HepG2 (cell line): ENCODE measurements around the gene CACNA1H. TPM values are rescaled to one million over a fixed set of nuclear protein-coding genes. Genes with fewer than 3 reads are reported as not detected.

ENCODE experiments used
- ELF4 ChIP-seq: sonication (generic); formaldehyde crosslinking; IDR thresholded peaks from 2 replicates; pipeline ENCODE4 v1.5.0; 2020; ENCODE audit warnings: missing genetic modification reagents, mild to moderate bottlenecking, moderate library complexity, borderline replicate concordance
- FOXA3 ChIP-seq: IDR thresholded peaks from 2 replicates; pipeline ENCODE4 v1.6.1; 2016; ENCODE audit warnings: missing genetic modification reagents, missing compliant biosample characterization
- HBP1 ChIP-seq: IDR thresholded peaks from 2 replicates; pipeline ENCODE4 v1.6.1; 2016; ENCODE audit warnings: low read depth, control low read depth
- HES4 ChIP-seq: sonication (generic); formaldehyde crosslinking; IDR thresholded peaks from 2 replicates; pipeline ENCODE4 v1.9.0; 2021; ENCODE audit warnings: mild to moderate bottlenecking, missing genetic modification reagents, borderline replicate concordance
- SAP130 ChIP-seq: IDR thresholded peaks from 2 replicates; pipeline ENCODE4 v1.6.1; 2016; ENCODE audit warnings: low read depth
- ZBTB10 ChIP-seq: sonication (generic); formaldehyde crosslinking; IDR thresholded peaks from 2 replicates; pipeline ENCODE4 v1.4.0; 2020; ENCODE audit warnings: missing genetic modification reagents, borderline replicate concordance
- ZC3H13 ChIP-seq: sonication (generic); formaldehyde crosslinking; IDR thresholded peaks from 2 replicates; pipeline ENCODE4 v1.8.1; 2023; ENCODE audit warnings: mild to moderate bottlenecking, missing genetic modification reagents, moderate library complexity
- ZMYM3 ChIP-seq: sonication (generic); formaldehyde crosslinking; IDR thresholded peaks from 2 replicates; pipeline ENCODE4 v1.5.1; 2020; ENCODE audit warnings: mild to moderate bottlenecking, missing genetic modification reagents
- ZNF12 ChIP-seq: sonication (generic); formaldehyde crosslinking; IDR thresholded peaks from 2 replicates; pipeline ENCODE4 v1.5.0; 2020; ENCODE audit warnings: missing genetic modification reagents
- ZNF407 ChIP-seq: sonication (generic); formaldehyde crosslinking; IDR thresholded peaks from one replicate; pipeline ENCODE4 v1.5.1; 2020; ENCODE audit warnings: mild to moderate bottlenecking, missing genetic modification reagents; ENCODE audit errors: not compliant biosample characterization
- ZNF800 ChIP-seq: sonication (generic); formaldehyde crosslinking; IDR thresholded peaks from 2 replicates; pipeline ENCODE4 v1.4.0; 2020; ENCODE audit warnings: missing genetic modification reagents
- ZXDC ChIP-seq: sonication (generic); formaldehyde crosslinking; IDR thresholded peaks from 2 replicates; pipeline ENCODE4 v1.5.0; 2020; ENCODE audit warnings: mild to moderate bottlenecking, missing genetic modification reagents
- polyA plus RNA-seq, 8 experiments: library from polyadenylated mRNA; depleted of rRNA in 3 of 8; stranded (reverse) in 7 of 8; unstranded in 1 of 8; fragments of >200 nt; fragmentation: Illumina TruSeq in 4 of 8; extraction: Trizol in 4 of 8; gene quantifications; 2 replicates each; pipeline versions ENCODE4 v1.2.1 to v1.2.3, GENCODE V29; 2011 to 2016; ENCODE audit warnings: low read depth in 4 of 8, missing spikeins in 1 of 8, mixed read lengths in 1 of 8; ENCODE audit not compliant: insufficient read depth in 1 of 8
- total RNA-seq, 5 experiments: library from RNA; depleted of rRNA; stranded (reverse); fragments of >200 nt; fragmentation: Illumina TruSeq; extraction: Trizol; gene quantifications; 2 replicates each; pipeline ENCODE4 v1.2.3, GENCODE V29; 2016; ENCODE audit warnings: low read depth in 1 of 5

CACNA1H gene
- total and polyA plus RNA-seq, 2 of the 13 experiments (the other 11 are each of a cell fraction or from before 2014, with no cell fraction given), result 0.40 to 1.8 TPM

GRCh38 chr16:1137604-1138003 is 15.3 kb upstream of the CACNA1H start (continued):
- TF ChIP-seq ZXDC (CRISPR knock-in tag) (no peak), ZNF12 (CRISPR knock-in tag) (0 out of 2 replicates have a peak, but pooled peaks have one; percentile 48), ELF4 (no peak), FOXA3 (peak; percentile 67), ZBTB10 (CRISPR knock-in tag) (no peak), ZC3H13 (no peak), HES4 (CRISPR knock-in tag) (no peak), ZMYM3 (CRISPR knock-in tag) (no peak), SAP130 (peak; percentile 98), HBP1 (no peak), ZNF800 (CRISPR knock-in tag) (no peak; the same call in 1 of the 2 replicates), ZNF407 (CRISPR knock-in tag) (no peak)
